Measurements from ENCODE around the gene SPOCK1. TPM values are rescaled to one million over a fixed set of nuclear protein-coding genes. Genes with fewer than 3 reads are reported as not detected.

The SPOCK1 gene
- polyA plus RNA-seq, 3 donors, result 1.8 to 5.7 (median 2.1) TPM

GRCh38 chr5:137148159-137148558, 351.0 kb downstream of the SPOCK1 start:
- H3K9me3 ChIP-seq (replicated peaks in 1 of 2; ENCODE audit: control insufficient read depth in 1 of 2, insufficient read depth in 1 of 2, low read length in 2 of 2), result no peaks in the 10 kb centered on the region
- intact Hi-C loops (cut with micrococcal nuclease), result no loop called here
- TF ChIP-seq CTCF (IDR thresholded peaks at IDR 0.05), result no peak
- no peaks in the 10 kb centered on the region for H3K27me3 ChIP-seq (ENCODE audit: control insufficient read depth in 2 of 2, insufficient read depth in 2 of 2, low read length in 2 of 2)
- Mint-ChIP-seq H3K27ac (no peak overlapping the region), H3K36me3 (no peaks in the 10 kb centered on the region), H3K27me3 (ENCODE audit: low read depth in 3 of 3) (peaks cover 2 to 6% (median 5%) of the 10 kb centered on the region in 3 donors), H3K4me1 (no peaks in the 10 kb centered on the region), H3K9me3 (peaks cover 0 to 3% (median 0%) of the 10 kb centered on the region in 7 donors), H3K4me3 (no peak overlapping the region)
- no CpG with 5 or more reads among the region's 1 CpG for WGBS (ENCODE audit: insufficient coverage)
- no peak for DNase-seq
- no peak overlapping the region for H3K9ac ChIP-seq (ENCODE audit: insufficient read depth, low read length, poor library complexity, severe bottlenecking)
- no peaks in the 10 kb centered on the region for H3K79me2 ChIP-seq (ENCODE audit: insufficient read depth, low read length)
- no peaks in the 10 kb centered on the region for H3K4me1 ChIP-seq (ENCODE audit: control insufficient read depth in 1 of 2, insufficient read depth in 2 of 2, low read length in 2 of 2)
- H3K4me2 ChIP-seq (replicated peaks; ENCODE audit: extremely low read depth, low read length, poor library complexity, severe bottlenecking), result no peak overlapping the region
- no peak overlapping the region for H2AFZ ChIP-seq (ENCODE audit: insufficient read depth, low read depth, low read length, poor library complexity, severe bottlenecking)
- no peaks in the 10 kb centered on the region for H3K36me3 ChIP-seq (replicated peaks in 1 of 2; ENCODE audit: control insufficient read depth in 1 of 2, insufficient read depth in 2 of 2, low read length in 2 of 2)
- H3K27ac ChIP-seq (ENCODE audit: low read depth in 1 of 2, low read length in 2 of 2), result no peak overlapping the region
- H4K20me1 ChIP-seq (ENCODE audit: insufficient read depth, low read length), result no peaks in the 10 kb centered on the region
- H3K4me3 ChIP-seq (replicated peaks in 1 of 3; ENCODE audit: low read depth in 2 of 3, low read length in 3 of 3), result no peak overlapping the region

DNA sequence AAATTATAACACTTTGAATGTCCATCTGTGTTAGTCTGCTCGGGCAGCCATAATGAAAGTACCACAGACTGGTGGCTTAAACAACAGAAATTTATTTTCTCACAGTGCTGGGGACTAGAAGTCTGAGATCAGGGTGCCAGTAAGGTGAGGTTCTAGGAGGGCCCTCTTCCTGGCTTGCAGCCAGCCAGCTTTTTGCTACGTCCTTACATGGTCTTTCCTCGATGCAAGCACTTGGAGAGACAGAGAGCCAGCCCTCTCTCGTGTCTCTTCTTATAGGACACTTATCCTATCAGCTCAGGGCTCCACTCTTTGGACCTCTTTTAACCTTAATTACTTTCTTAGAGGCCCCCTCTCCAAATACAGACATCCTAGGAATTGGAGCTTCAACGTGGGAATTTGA, 351.8 kb downstream of the SPOCK1 start:
- H3K27ac Mint-ChIP-seq, result no peak overlapping the region
- intact Hi-C loops (cut with micrococcal nuclease), result no loop called here
- WGBS (ENCODE audit: insufficient coverage), result 80% methylated on average over 1 of the region's 5 CpGs
- H3K27me3 Mint-ChIP-seq (ENCODE audit: low read depth in 3 of 3), result peaks cover 5 to 6% (median 5%) of the 10 kb centered on the region in 3 donors
- DNase-seq, result no peak
- no peaks in the 10 kb centered on the region for H3K36me3 Mint-ChIP-seq
- H3K9me3 Mint-ChIP-seq, result peaks cover 0 to 3% (median 0%) of the 10 kb centered on the region in 7 donors
- no peaks in the 10 kb centered on the region for H3K79me2 ChIP-seq (ENCODE audit: insufficient read depth, low read length)
- no peaks in the 10 kb centered on the region for H3K9me3 ChIP-seq (replicated peaks in 1 of 2; ENCODE audit: control insufficient read depth in 1 of 2, insufficient read depth in 1 of 2, low read length in 2 of 2)
- no peaks in the 10 kb centered on the region for H3K36me3 ChIP-seq (replicated peaks in 1 of 2; ENCODE audit: control insufficient read depth in 1 of 2, insufficient read depth in 2 of 2, low read length in 2 of 2)
- no peaks in the 10 kb centered on the region for H3K4me1 Mint-ChIP-seq
- H3K27me3 ChIP-seq (ENCODE audit: control insufficient read depth in 2 of 2, insufficient read depth in 2 of 2, low read length in 2 of 2), result no peaks in the 10 kb centered on the region
- H3K9ac ChIP-seq (ENCODE audit: insufficient read depth, low read length, poor library complexity, severe bottlenecking), result no peak overlapping the region
- no peak overlapping the region for H3K4me2 ChIP-seq (replicated peaks; ENCODE audit: extremely low read depth, low read length, poor library complexity, severe bottlenecking)
- no peak for TF ChIP-seq CTCF (IDR thresholded peaks at IDR 0.05)
- H2AFZ ChIP-seq (ENCODE audit: insufficient read depth, low read depth, low read length, poor library complexity, severe bottlenecking), result no peak overlapping the region
- H3K27ac ChIP-seq (ENCODE audit: low read depth in 1 of 2, low read length in 2 of 2), result no peak overlapping the region
- no peak overlapping the region for H3K4me3 Mint-ChIP-seq
- no peak overlapping the region for H3K4me3 ChIP-seq (replicated peaks in 1 of 3; ENCODE audit: low read depth in 2 of 3, low read length in 3 of 3)
- no peaks in the 10 kb centered on the region for H3K4me1 ChIP-seq (ENCODE audit: control insufficient read depth in 1 of 2, insufficient read depth in 2 of 2, low read length in 2 of 2)
- H4K20me1 ChIP-seq (ENCODE audit: insufficient read depth, low read length), result no peaks in the 10 kb centered on the region
